KOPT-K1 (cell line): ENCODE data around the gene NOP56.

Source experiments
- H3K27ac ChIP-seq: fragments of 200-600 bp; sonication (generic); 2 replicates; pipeline ENCODE4 v1.5.1; 2016; ENCODE audit warnings: antibody characterized with exemption, mild to moderate bottlenecking, low read depth, low read length; ENCODE audit not compliant: poor library complexity, severe bottlenecking
- H3K36me3 ChIP-seq: fragments of 200-600 bp; sonication (generic); 2 replicates; pipeline ENCODE4 v1.5.1; 2017; ENCODE audit warnings: antibody characterized with exemption, mild to moderate bottlenecking, low read length, moderate library complexity; ENCODE audit not compliant: insufficient read depth
- H3K9me3 ChIP-seq: fragments of 200-600 bp; sonication (generic); 2 replicates; pipeline ENCODE4 v1.5.1; 2017; ENCODE audit warnings: antibody characterized with exemption, low read length, mild to moderate bottlenecking; ENCODE audit not compliant: insufficient read depth, poor library complexity, severe bottlenecking

NOP56 gene

GRCh38 chr20:2651772-2652723 is at the start of gene NOP56:
TSS of gene NOP56 (plus strand) at chr20:2652632. CDS start at chr20:2652661, 29 bp downstream.
- Histone ChIP-seq H3K9me3 (no peaks in the 10 kb centered on the region), H3K27ac (peak within 1 kb of the TSS; percentile 92), H3K36me3 (peaks cover 43% of the 10 kb centered on the region)

- no peak overlapping the region for H3K27ac ChIP-seq
- H3K9me3 ChIP-seq = peaks cover 23% of the 10 kb centered on the region
- H3K36me3 ChIP-seq = no peaks in the 10 kb centered on the region
These were observed 49.7 kb upstream of the NOP56 start for GRCh38 chr20:2602746-2603145.

DNA sequence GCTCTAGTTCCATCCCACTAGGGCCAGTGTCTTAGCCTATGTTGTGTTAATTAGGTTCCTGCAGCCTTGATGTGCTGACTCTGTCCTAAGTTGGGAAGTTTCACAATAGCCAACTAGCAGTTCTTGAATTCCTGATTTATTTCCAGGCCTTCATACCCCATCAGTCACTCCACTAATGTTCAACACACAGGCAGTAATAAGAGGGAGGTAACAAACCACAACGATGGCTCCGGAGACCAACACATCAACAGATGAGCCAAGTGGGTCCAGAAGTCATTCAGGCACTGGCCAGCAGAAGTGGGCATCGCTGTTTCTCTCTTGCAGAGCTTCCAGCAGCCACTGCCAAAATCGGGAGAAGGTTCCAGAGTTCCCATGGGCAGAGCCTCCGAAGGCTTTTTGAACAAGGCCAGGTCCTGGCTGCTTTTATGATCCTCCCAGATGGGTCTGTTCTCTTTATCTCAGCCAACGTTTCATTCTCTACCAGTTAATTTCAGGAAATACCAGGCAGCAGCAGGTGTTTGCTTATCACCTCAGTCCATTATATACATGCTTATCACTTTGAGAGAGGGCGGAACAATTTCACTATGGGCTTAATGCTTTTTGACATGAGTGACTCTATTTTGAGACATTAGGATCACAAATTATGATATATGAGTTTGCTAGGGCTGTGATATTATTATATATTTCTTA is 48.5 kb upstream of the NOP56 start:
- H3K9me3 ChIP-seq = peaks cover 23% of the 10 kb centered on the region

DNA sequence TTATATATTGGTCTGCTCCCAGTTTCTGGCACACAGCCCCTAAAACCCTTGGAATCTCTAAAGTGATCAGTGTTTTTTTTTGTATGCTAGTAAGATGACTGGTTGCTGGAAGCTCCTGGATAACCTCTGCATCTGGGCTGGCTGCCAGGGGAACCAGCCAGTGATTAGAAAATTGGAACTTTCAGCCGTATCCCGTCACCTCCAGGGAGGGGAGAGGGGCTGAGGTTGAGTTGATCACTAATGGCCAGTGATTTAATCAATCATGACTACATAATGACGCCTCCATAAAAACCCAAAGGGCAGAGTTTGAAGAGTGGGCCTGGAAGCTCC is 48.0 kb upstream of the NOP56 start:
- H3K36me3 ChIP-seq = no peaks in the 10 kb centered on the region
- peaks cover 23% of the 10 kb centered on the region for H3K9me3 ChIP-seq
- H3K27ac ChIP-seq = no peak overlapping the region

More for the DNA sequence above, 48.5 kb upstream of the NOP56 start:
- Histone ChIP-seq H3K36me3 (no peaks in the 10 kb centered on the region), H3K27ac (no peak overlapping the region)

- Histone ChIP-seq H3K27ac (no peak overlapping the region), H3K36me3 (no peaks in the 10 kb centered on the region), H3K9me3 (peaks cover 23% of the 10 kb centered on the region)
These were observed 45.9 kb upstream of the NOP56 start for GRCh38 chr20:2606507-2607006.

DNA sequence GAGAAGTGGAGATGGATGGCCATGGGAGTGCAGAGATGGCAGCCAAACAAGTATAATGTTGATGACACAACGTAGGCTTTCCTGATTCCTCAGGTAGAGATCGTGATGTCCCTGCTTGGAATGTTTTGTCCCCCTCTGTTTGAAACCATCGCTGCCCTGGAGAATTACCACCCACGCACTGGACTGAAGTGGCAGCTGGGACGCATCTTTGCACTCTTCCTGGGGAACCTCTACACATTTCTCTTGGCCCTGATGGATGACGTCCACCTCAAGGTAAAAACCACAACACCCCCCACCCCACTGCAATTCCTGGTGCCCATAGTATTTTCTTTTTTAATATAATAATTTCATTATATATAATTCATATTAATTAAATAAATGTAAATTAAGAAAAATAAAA is 42.1 kb upstream of the NOP56 start:
- H3K9me3 ChIP-seq = peaks cover 19% of the 10 kb centered on the region
- H3K36me3 ChIP-seq = no peaks in the 10 kb centered on the region

GRCh38 chr20:2610941-2611720 is 41.3 kb upstream of the NOP56 start:
- Histone ChIP-seq H3K36me3 (no peaks in the 10 kb centered on the region), H3K9me3 (peaks cover 12% of the 10 kb centered on the region), H3K27ac (no peak overlapping the region)

More for the DNA sequence above, 42.1 kb upstream of the NOP56 start:
- no peak overlapping the region for H3K27ac ChIP-seq

DNA sequence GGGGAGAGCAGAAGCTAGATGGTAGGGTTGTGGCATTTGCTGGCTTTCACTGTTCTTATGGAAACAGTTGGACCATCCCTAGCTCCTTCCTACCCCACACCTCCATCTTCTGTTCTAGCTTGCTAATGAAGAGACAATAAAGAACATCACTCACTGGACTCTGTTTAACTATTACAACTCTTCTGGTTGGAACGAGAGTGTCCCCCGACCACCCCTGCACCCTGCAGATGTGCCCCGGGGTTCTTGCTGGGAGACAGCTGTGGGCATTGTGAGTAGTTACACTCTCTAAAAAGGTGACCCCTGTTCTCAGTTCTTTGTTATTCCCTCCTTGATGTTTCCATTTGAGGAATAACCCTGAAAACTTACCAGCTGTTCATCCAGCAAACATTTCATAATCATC is 40.4 kb upstream of the NOP56 start:
- no peaks in the 10 kb centered on the region for H3K36me3 ChIP-seq
- H3K27ac ChIP-seq = no peak overlapping the region
- H3K9me3 ChIP-seq = peaks cover 4% of the 10 kb centered on the region

DNA sequence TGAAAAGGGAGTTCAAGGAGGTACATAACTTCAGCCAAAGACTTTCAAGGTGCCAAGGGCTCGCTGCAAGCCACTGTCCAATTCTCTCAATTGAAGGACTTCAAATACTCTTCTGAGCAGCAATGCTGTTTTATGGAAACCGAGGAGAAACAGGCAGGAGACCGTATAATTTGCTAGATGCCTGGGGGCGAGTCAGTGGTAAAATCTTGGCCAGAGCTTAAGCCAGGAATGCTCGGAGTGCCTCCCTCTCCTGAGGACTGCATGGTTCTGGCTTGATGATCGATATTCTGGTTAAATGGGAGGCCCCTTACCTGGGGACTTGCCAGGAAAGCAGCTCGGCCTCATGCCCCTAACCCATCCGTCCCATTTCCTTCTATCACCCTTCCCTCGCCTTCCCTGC is 35.8 kb upstream of the NOP56 start:
- Histone ChIP-seq H3K36me3 (no peaks in the 10 kb centered on the region), H3K9me3 (no peaks in the 10 kb centered on the region), H3K27ac (no peak overlapping the region)

GRCh38 chr20:2617099-2617714 is 35.2 kb upstream of the NOP56 start:
- no peak overlapping the region for H3K27ac ChIP-seq
- no peaks in the 10 kb centered on the region for H3K9me3 ChIP-seq
- H3K36me3 ChIP-seq = no peaks in the 10 kb centered on the region

GRCh38 chr20:2618815-2619214 is 33.6 kb upstream of the NOP56 start:
- Histone ChIP-seq H3K9me3 (no peaks in the 10 kb centered on the region), H3K27ac (no peak overlapping the region), H3K36me3 (no peaks in the 10 kb centered on the region)

DNA sequence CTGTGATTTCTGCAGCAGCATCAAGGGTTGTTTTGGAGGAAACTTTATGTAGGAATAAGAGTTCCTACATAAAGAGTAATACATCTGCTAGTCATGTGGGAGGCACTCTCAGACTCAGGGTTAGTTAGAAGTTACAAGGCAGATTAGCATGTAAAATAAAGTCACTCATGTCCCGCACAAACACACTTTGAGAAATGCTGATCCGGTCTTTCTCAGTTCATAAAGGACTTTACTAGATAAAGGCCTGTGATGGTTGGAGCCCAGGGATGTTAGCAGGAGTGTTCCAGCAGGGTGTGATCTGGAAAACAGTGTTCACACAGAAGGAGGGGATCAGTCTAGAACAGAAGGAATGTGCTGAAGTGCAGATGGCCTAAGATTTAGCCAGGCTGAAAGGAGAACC is 33.1 kb upstream of the NOP56 start:
- Histone ChIP-seq H3K27ac (no peak overlapping the region), H3K36me3 (no peaks in the 10 kb centered on the region), H3K9me3 (no peaks in the 10 kb centered on the region)

- H3K27ac ChIP-seq = no peak overlapping the region
These were observed 32.4 kb upstream of the NOP56 start for GRCh38 chr20:2619961-2620595.

GRCh38 chr20:2624190-2624589 is 28.2 kb upstream of the NOP56 start:
- Histone ChIP-seq H3K9me3 (peaks cover 25% of the 10 kb centered on the region), H3K36me3 (no peaks in the 10 kb centered on the region), H3K27ac (no peak overlapping the region)

More at GRCh38 chr20:2619961-2620595, 32.4 kb upstream of the NOP56 start:
- H3K36me3 ChIP-seq = no peaks in the 10 kb centered on the region
- H3K9me3 ChIP-seq = no peaks in the 10 kb centered on the region
